Measurements from ENCODE around the gene NDUFV2.
"Not testable (repeated sequence)": the region's sequence is repeated elsewhere in the genome, so short reads cannot be mapped to it uniquely, and the experiment has no call there.

Gene NDUFV2

DNA sequence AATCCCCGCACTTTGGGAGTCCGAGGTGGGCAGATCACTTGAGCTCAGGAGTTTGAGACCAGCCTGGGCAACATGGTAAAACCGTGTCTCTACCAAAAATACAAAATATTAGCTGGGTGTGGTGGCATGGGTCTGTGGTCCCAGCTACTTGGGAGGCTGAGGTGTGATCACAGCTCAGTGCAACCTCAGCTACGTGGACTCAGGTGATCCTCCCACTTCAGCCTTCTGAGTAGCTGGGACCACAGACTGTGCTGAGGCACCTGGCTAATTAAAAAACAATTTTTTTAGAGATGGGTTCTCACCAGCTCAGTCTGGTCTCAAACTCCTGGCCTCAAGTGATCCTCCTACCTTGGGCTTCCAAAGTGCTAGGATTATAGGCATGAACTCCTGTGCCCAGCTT lies 57.5 kb downstream of the NDUFV2 start:
- DNase-seq, result no peak

DNA sequence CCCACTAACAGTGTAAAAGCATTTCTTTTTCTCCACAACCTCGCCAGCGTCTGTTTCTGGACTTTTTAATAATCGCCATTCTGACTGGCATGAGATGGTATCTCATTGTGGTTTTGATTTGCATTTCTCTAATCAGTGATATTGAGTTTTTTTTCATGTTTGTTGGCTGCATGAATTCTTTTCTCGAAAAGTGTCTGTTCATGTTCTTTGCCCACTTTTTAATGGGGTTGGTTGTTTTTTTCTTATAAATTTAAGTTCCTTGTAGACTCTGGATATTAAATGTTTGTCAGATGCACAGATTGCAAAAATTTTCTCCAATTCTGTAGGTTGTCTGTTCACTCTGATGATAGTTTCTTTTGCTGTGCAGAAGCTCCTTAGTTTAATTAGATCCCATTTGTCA lies 60.2 kb downstream of the NDUFV2 start:
- DNase-seq, result not testable (repeated sequence)

DNA sequence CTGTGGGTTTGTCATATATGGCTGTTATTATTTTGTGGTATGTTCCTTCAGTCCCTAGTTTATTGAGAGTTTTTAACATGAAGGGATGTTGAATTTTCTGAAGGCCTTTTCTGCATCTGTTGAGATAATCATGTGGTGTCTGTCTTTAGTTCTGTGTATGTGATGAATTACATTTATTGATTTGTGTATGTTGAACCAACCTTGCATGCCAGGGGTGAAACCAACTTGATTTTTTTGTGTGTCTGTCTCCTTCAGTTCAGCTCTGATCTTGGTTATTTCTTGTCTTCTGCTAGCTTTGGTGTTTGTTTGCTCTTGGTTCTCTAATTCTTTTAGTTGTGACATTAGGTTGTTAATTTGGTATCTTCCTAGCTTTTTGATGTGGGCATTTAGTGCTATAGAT lies 61.6 kb downstream of the NDUFV2 start:
- DNase-seq, result not testable (repeated sequence)

DNA sequence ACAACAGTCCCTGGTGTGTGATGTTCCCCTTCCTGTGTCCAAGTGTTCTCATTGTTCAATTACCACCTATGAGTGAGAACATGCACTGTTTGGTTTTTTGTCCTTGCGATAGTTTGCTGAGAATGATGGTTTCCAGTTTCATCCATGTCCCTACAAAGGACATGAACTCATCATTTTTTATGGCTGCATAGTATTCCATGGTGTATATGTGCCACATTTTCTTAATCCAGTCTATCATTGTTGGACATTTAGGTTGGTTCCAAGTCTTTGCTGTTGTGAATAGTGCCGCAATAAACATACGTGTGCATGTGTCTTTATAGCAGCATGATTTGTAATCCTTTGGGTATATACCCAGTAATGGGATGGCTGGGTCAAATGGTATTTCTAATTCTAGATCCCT lies 63.4 kb downstream of the NDUFV2 start:
- DNase-seq, result not testable (repeated sequence)

DNA sequence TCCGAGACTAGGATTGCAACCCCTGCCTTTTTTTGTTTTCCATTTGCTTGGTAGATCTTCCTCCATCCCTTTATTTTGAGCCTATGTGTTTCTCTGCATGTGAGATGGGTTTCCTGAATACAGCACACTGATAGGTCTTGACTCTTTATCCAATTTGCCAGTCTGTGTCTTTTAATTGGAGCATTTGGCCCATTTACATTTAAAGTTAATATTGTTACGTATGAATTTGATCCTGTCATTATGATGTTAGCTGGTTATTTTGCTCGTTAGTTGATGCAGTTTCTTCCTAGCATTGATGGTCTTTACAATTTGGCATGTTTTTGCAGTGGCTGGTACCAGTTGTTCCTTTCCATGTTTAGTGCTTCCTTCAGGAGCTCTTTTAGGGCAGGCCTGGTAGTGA lies 67.0 kb downstream of the NDUFV2 start:
- DNase-seq, result not testable (repeated sequence)

DNA sequence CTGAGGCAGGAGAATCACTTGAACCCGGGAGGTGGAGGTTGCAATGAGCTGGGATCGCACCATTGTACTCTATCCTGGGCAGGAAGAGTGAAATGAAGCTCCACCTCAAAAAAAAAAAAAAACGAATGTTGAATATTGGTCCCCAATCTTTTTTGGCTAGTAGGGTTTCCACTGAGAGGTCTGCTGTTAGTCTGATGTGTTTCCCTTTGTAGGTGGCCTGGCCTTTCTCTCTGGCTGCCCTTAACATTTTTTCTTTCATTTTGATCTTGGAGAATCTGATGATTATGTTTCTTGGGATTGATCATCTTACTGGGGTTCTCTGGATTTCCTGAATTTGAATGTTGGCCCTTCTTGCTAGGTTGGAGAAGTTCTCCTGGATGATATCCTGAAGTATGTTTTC lies 69.4 kb downstream of the NDUFV2 start:
- DNase-seq, result not testable (repeated sequence)

DNA sequence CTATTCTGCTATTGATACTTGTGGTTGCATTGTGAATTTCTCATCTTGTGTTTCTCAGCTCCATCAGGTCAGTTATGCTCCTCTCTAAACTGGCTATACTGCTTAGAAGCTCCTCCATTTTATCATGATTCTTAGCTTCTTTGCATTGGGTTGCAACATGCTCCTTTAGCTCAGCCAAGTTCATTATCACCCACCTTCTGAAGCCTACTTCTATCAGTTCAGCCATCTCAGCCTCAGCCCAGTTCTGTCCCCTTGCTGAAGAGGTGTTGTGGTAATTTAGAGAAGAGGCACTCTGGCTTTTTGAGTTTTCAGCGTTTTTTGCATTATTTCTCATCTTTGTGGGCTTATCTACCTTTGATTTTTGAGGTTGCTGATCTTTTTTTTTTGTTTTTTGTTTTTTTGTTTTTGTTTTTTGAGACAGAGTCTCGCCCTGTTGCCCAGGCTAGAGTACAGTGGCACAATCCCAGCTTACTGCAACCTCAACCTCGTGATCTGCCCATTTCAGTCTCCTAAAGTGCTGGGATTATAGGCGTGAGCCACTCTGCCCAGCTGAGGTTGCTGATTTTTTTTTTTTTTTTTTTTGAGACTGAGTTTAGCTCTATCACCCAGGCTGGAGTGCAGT lies 70.1 kb downstream of the NDUFV2 start:
- DNase-seq, result no peak

DNA sequence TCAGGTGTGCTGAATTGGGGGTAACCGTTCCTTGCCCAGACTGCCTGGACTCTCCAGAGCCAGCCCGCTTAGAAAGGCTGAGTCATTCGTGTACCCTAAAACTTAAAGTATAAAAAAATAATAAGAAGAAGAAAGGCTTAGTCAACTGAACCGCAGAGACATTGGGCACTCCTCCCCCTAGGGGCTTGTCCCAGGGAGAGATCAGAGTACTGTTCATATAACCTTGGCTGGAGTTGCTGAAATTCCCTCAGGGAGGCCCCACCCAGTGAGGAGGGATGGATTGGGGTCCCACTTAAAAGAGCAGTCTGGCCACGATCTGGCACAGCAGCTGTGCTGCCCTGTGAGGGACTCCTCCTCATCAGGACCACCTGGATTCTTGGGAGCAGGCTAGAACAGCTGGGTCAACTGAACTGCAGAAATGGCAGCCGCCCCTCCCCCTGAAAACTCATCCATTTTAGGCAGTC lies 71.3 kb downstream of the NDUFV2 start:
- no peak for DNase-seq

DNA sequence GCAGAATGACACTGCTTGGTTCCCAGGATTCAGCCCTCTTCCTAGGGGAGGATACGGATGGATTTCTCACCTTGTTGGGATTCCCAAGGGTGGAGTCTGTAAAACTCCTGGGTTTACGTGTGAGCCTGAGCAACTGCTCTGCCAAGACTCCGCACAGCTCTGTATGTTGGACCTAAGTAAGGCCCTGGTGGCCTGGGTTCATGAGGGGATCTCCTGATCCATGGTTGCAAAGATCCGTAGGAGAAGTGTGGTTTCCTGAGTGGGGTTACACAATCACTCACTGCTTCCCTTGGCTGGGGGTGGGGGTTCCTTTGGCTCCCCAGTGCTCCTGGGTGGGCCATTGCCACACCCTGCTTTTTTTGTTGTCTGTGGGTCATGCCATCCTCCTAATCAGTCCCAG lies 71.8 kb downstream of the NDUFV2 start:
- no peak for DNase-seq

DNA sequence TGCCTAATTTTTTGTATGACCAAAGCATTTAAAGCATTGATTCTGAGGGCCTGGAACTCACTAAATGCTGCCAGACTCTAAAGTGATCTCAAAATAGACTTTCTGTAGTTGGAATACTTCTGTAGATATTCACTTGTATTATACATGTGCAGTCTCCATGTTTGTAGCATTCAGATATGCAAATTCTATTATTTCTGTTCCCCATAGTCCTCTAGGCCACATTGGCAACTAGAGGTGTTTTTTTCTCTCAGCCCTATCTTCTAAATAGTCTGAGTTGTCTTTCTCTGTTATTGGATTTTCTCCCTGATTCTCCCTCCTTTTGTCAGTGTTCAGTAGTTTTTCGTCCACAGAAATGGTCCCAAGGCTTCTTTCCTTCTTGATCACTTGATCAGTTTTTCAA lies 72.6 kb downstream of the NDUFV2 start:
- no peak for DNase-seq

DNA sequence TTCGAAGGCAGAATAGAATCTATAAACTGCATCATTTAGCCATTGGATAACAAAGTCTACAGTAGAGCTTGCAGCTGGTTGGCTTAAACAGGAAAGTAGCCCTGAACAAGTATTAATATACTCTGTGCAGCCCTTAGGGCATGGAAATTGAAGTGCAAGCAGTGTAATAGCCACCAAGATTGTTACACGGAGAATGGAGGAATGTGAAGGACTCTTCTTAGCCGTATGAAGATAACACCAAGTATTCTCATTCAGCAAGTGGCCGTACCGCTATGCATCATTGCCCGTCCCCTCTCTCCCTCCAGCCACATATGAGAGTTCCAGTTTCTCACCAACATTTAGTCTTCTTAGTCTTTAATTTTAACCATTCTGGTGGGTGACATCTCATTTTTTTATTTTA lies 74.5 kb downstream of the NDUFV2 start:
- DNase-seq, result no peak

DNA sequence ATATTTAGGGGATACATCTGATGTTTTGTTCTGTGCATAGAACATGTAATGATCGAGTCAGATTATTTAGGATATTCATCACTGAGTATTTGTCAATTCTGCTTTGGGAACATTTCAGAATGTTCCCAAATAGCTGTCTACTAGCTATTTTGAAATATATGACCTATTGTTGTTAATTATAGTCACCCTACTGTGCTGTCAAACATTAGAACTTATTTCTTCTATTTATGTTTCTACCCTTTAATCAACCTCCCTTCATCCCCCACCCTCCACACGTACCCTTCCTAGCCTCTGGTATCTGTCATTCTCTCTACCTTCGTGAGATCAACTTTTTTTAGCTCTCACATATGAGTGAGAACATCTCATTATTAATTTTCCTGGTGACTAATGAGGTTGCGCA lies 75.0 kb downstream of the NDUFV2 start:
- DNase-seq, result no peak

DNA sequence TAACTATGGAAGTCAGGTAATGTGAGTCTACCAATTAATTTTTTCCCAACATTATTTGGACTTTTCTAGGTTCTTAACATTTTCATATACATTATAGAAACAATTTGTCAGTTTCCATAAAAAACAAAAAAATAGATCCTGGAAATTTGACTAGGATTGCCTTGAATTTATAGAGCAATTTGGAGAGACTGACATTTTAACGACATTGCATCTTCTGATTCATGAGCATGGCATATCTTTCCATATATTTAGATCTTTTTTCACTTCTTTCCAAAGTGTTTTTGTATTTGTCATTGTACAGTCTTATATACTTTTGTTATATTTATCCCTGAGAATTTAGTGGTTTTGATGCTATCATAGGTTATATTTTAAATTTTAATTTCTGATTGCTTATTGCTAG lies 76.1 kb downstream of the NDUFV2 start:
- DNase-seq, result no peak

DNA sequence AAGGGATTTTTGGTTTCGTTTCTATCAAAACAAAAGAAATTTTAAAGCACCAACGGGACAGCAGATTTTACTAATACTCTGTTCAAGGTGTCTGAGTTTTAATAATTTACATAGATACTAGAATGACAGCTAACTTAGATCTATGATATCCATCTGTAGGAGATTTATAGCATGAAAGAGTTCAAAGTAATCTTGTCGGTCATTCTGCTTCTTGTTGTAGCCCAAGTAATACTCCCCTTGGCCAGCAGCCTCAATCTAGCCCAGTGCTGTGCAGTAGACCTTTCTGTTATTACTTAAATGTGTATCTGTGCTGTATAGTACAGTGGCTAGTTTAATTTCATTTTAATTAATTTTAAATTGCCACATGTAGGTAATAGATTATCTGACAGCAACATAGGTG lies 78.8 kb downstream of the NDUFV2 start:
- no peak for DNase-seq

DNA sequence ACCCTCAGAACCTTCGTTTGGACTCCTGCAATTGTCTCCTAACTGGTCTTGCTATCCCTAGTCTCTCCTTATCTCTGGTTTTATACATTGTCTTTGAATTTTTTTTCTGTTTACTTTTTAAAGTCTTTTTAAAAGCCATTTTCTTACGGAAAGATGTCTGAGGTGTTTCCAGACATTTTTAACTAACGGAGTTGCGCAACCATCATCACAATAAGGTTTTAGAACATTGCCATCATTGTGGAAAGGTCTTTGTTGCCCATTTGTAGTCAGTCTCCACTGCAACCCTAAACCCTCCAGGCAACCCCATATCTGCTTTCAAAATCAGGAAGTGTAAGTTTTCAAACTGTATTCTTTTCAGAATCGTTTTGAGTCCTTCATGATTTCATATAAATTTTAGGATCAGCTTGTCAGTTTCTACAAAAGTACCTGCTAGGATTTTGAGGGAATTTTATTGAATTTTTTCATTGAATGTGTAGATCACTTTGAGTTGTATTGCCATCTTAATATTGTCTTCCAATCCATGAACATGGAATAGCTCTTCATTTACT lies 80.4 kb downstream of the NDUFV2 start:
- DNase-seq, result no peak
